AG04450 (cell line): ENCODE data around the gene RFC4. TPM values are rescaled to one million over a fixed set of nuclear protein-coding genes. Genes with fewer than 3 reads are reported as not detected.
"Not testable (repeated sequence)": the region's sequence is repeated elsewhere in the genome, so short reads cannot be mapped to it uniquely, and the experiment has no call there.

Experiments
- CTCF ChIA-PET: fragments of 300-600, 350-600 bp; formaldehyde crosslinking; extraction: SDS; loops from one replicate; lab custom pipeline; 2022; ENCODE audit warnings: antibody characterized with exemption, inconsistent platforms; lab: Charles Lee
- POLR2A ChIA-PET: fragments of 350-600 bp; formaldehyde crosslinking; extraction: SDS; loops from one replicate; lab custom pipeline; 2021; ENCODE audit warnings: antibody characterized with exemption, inconsistent platforms; lab: Yijun Ruan, JAX
- DNase-seq: peaks from one replicate; pipeline ENCODE4 v3.0.0-alpha.2; 2011; ENCODE audit warnings: low read depth, low spot score
- H3K27ac ChIP-seq: one replicate; pipeline ENCODE4 v1.5.1; 2012; ENCODE audit warnings: low read depth, low read length, control low read depth
- H3K27me3 ChIP-seq: one replicate; pipeline ENCODE4 v1.6.0; 2012; ENCODE audit warnings: low read length; ENCODE audit not compliant: control insufficient read depth, insufficient read depth
- H3K4me3 ChIP-seq: 2 replicates; pipeline ENCODE4 v1.5.1; 2011; ENCODE audit warnings: mild to moderate bottlenecking, low read depth, low read length, control low read depth
- H3K9me3 ChIP-seq: 2 replicates; pipeline ENCODE4 v1.5.1; 2012; ENCODE audit warnings: low read length; ENCODE audit not compliant: control insufficient read depth, insufficient read depth
- polyA plus RNA-seq: library from polyadenylated mRNA; depleted of rRNA; stranded (reverse); fragments of >200 nt; gene quantifications from 2 replicates; pipeline ENCODE4 v1.2.3, GENCODE V29; 2011
- TF ChIP-seq, protein P1 (sequence below): IDR thresholded peaks from 2 replicates; pipeline ENCODE4 v1.5.1; 2011; ENCODE audit warnings: low read depth, low read length, control low read depth, inconsistent platforms

The RFC4 gene
- polyA plus RNA-seq, 1 experiment: 9.4 TPM

DNA sequence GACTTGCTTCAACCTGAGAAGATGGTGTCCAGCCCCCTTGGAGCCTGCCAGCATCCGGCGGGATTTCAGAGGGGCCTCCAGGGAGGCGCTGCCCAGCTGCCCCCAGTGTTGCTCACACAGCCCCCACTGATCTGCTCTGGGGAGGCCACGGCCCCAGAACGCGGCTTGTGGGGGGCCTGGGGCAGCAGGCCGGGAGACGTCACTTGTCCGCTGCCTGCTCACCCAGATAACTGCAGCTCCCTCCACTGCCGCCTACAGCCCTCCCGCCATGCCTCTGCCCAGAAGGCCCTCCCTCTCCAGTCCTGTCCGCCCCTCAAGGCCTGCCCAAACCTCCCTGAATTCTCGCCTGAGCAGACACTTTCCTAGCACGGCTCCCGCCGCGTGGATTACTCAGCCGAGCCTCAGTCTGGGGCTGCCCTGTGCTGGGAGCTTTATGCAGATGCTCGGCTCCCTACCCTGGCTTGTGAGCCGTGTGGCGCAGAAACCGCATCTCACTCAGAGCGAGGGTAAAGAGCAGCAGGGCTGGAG is 19.1 kb upstream of the RFC4 start:
- Histone ChIP-seq H3K9me3 (no peaks in the 10 kb centered on the region; the same call in 1 of the 2 replicates), H3K27me3 (peaks cover 24% of the 10 kb centered on the region), H3K27ac (peak overlapping the region; percentile 39), H3K4me3 (peak overlapping the region; percentile 62)
- POLR2A ChIA-PET: interaction anchor here (4.2 kb wide), 1 partner anchor 42 kb away, joined by 34 read pairs; the partner anchor contains the start of gene EIF4A2
- CTCF ChIA-PET: interaction anchor here (0.9 to 12.0 kb wide), 4 partner anchors 28 to 854 kb away, joined by 3 to 186 read pairs (median 9); partner anchors contain the start of gene AHSG
- TF ChIP-seq, protein P1, sequence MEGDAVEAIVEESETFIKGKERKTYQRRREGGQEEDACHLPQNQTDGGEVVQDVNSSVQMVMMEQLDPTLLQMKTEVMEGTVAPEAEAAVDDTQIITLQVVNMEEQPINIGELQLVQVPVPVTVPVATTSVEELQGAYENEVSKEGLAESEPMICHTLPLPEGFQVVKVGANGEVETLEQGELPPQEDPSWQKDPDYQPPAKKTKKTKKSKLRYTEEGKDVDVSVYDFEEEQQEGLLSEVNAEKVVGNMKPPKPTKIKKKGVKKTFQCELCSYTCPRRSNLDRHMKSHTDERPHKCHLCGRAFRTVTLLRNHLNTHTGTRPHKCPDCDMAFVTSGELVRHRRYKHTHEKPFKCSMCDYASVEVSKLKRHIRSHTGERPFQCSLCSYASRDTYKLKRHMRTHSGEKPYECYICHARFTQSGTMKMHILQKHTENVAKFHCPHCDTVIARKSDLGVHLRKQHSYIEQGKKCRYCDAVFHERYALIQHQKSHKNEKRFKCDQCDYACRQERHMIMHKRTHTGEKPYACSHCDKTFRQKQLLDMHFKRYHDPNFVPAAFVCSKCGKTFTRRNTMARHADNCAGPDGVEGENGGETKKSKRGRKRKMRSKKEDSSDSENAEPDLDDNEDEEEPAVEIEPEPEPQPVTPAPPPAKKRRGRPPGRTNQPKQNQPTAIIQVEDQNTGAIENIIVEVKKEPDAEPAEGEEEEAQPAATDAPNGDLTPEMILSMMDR: no peak
- peak; percentile 47 for DNase-seq

DNA sequence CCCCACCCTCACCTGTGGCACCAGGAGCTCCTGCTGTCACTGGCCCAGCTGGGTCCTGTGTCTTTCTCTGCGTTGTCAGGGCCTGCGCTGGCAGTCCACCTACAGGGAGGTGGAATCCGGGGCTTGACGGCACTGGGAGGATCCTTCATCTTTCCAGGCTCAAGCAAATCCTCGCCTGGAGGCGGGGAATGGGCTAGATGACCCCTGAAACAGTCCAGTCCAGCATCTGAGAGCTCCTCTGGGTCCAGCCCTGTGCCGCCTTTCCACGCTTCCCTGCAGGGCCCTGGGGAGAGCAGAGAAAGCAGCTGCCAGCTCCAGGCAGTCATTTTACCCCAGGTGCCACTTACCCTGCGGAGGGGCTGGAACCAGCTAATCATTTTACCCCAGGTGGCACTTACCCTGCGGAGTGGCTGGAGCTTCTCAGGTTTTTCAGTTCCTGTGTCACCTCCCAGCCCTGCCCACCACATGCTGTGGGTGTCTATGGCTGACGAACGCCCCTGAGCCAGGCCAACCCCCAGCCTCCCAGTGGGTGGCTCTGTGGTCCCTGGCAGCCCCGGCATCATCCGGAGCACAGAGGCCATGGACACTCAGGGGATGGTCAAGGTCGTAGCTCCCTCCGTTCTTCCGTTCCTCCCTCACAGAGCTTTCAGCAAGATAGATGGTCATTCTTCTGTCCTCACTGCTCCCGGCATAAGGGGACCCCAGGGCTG is 18.3 kb upstream of the RFC4 start:
- Histone ChIP-seq H3K27ac (no peak overlapping the region), H3K4me3 (no peak overlapping the region; the same call in 1 of the 2 replicates), H3K9me3 (no peaks in the 10 kb centered on the region; the same call in 1 of the 2 replicates), H3K27me3 (peaks cover 16% of the 10 kb centered on the region)
- ChIA-PET CTCF (interaction anchor here (0.9 to 12.0 kb wide), 4 partner anchors 27 to 855 kb away, joined by 3 to 186 read pairs (median 9); partner anchors contain the start of gene AHSG), POLR2A (interaction anchor here (0.5 to 4.2 kb wide), 3 partner anchors 41 to 726 kb away, joined by 3 to 34 read pairs (median 5); partner anchors contain the start of gene EIF4A2)
- no peak for DNase-seq
- TF ChIP-seq, protein P1: no peak

DNA sequence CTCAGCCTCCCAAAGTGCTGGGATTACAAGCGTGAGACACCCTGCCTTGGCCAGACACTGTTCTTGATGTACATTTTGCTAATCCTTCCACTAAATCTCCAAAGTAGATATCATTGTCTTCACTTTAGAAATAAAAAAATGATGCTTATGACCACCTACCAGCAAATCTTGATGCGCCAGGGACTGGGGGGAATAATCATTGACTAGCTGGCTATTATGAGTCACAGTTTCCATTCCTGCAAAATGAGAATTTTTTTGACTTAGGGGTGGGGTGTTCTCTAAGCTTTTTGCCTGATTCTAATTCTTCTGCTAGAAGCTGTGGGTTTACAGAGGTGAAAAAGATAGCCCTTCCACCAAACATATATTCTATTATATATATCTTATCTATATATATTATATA is 17.1 kb upstream of the RFC4 start:
- Histone ChIP-seq H3K27ac (no peak overlapping the region), H3K9me3 (no peaks in the 10 kb centered on the region; the same call in 1 of the 2 replicates), H3K4me3 (no peak overlapping the region), H3K27me3 (peaks cover 6% of the 10 kb centered on the region)
- ChIA-PET CTCF (interaction anchor here (0.6 to 12.0 kb wide), 4 partner anchors 208 to 891 kb away, joined by 3 to 186 read pairs (median 9); partner anchors contain the start of gene AHSG), POLR2A (no interaction called here)
- TF ChIP-seq, protein P1: no peak
- no peak for DNase-seq

DNA sequence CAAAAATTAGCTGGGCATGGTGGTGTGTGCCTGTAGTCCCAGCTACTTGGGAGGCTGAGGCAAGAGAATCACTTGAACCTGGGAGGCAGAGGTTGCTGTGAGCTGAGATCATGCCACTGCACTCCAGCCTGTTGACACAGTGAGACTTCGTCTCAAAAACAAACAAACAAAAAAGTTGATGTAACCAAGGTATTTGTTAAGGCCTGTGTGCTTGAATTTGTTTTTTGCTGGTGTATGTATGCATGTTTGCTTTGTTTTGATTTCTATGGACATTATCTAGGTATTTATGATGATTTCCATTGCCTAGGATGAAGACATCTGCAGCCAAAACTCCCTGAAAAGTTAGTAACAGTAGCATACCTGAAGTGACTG is 16.1 kb upstream of the RFC4 start:
- DNase-seq, H3K9me3 ChIP-seq, H3K4me3 ChIP-seq, H3K27me3 ChIP-seq: not testable (repeated sequence)
- peak overlapping the region; percentile 49 for H3K27ac ChIP-seq
- POLR2A ChIA-PET: interaction anchor here (1.4 to 1.8 kb wide), 2 partner anchors 32 to 39 kb away, joined by 10 to 16 read pairs; partner anchors contain the start of gene EIF4A2
- CTCF ChIA-PET: interaction anchor here (0.5 to 12.0 kb wide), 32 partner anchors 11 to 839 kb away, joined by 3 to 186 read pairs (median 4); partner anchors contain the start of genes AHSG, EIF4A2 and RPL39L
